Mesothelial cell of epicardium (in vitro differentiated cells): ENCODE measurements around the gene CBX2. TPM values are rescaled to one million over a fixed set of nuclear protein-coding genes. Genes with fewer than 3 reads are reported as not detected.

Source experiments
- DNase-seq, 2 experiments: peaks; one replicate each; pipeline ENCODE4 v3.0.0; 2021; ENCODE audit warnings: low spot score in 2 of 2; ENCODE audit not compliant: unreplicated experiment in 2 of 2
- H3K27ac Mint-ChIP-seq: 2 replicates; pipeline ENCODE4 v1.8.0; 2021; ENCODE audit warnings: mixed read lengths
- H3K27me3 Mint-ChIP-seq: 2 replicates; pipeline ENCODE4 v1.8.0; 2021; ENCODE audit warnings: low read depth, mixed read lengths
- H3K36me3 Mint-ChIP-seq: 2 replicates; pipeline ENCODE4 v1.8.0; 2021; ENCODE audit warnings: mixed read lengths
- H3K4me1 Mint-ChIP-seq: 2 replicates; pipeline ENCODE4 v1.8.0; 2021; ENCODE audit warnings: mixed read lengths
- H3K4me3 Mint-ChIP-seq: 2 replicates; pipeline ENCODE4 v1.8.0; 2021; ENCODE audit warnings: mild to moderate bottlenecking, moderate library complexity, mixed read lengths
- H3K9me3 Mint-ChIP-seq: 2 replicates; pipeline ENCODE4 v1.8.0; 2021; ENCODE audit warnings: mixed read lengths
- CTCF ChIP-seq: fragments of 200-600 bp; sonication (generic); IDR thresholded peaks from one replicate; pipeline ENCODE4 v1.5.0; 2021; ENCODE audit warnings: antibody characterized with exemption; ENCODE audit not compliant: unreplicated experiment
- total RNA-seq: library from RNA; stranded (reverse); gene quantifications from 3 replicates; pipeline ENCODE4 v1.2.1, GENCODE V29; 2021

The CBX2 gene
- total RNA-seq, 1 donor from 2014 or later = 49.7 TPM

- H3K9me3 Mint-ChIP-seq = no peaks in the 10 kb centered on the region
- no peak overlapping the region for H3K27ac Mint-ChIP-seq
- TF ChIP-seq CTCF = no peak
- no peaks in the 10 kb centered on the region for H3K4me1 Mint-ChIP-seq
- DNase-seq = no peak
- H3K27me3 Mint-ChIP-seq = peaks cover 7% of the 10 kb centered on the region
- H3K4me3 Mint-ChIP-seq = no peak overlapping the region
- no peaks in the 10 kb centered on the region for H3K36me3 Mint-ChIP-seq
These were observed 20.7 kb upstream of the CBX2 start for GRCh38 chr17:79757140-79757745.

GRCh38 chr17:79758271-79758670 lies 19.7 kb upstream of the CBX2 start:
- peaks cover 4% of the 10 kb centered on the region for H3K27me3 Mint-ChIP-seq
- no peak overlapping the region for H3K4me3 Mint-ChIP-seq
- H3K27ac Mint-ChIP-seq = no peak overlapping the region
- H3K36me3 Mint-ChIP-seq = no peaks in the 10 kb centered on the region
- H3K4me1 Mint-ChIP-seq = no peaks in the 10 kb centered on the region
- no peak for TF ChIP-seq CTCF
- no peak for DNase-seq
- no peaks in the 10 kb centered on the region for H3K9me3 Mint-ChIP-seq

GRCh38 chr17:79760197-79760906 lies 17.6 kb upstream of the CBX2 start:
- no peak for DNase-seq
- Mint-ChIP-seq H3K27ac (no peak overlapping the region), H3K9me3 (no peaks in the 10 kb centered on the region)

GRCh38 chr17:79761894-79762589 lies 15.9 kb upstream of the CBX2 start:
- no peak overlapping the region for H3K4me3 Mint-ChIP-seq
- H3K9me3 Mint-ChIP-seq = no peaks in the 10 kb centered on the region
- H3K36me3 Mint-ChIP-seq = no peaks in the 10 kb centered on the region
- DNase-seq = no peak
- no peak for TF ChIP-seq CTCF
- no peaks in the 10 kb centered on the region for H3K4me1 Mint-ChIP-seq
- no peaks in the 10 kb centered on the region for H3K27me3 Mint-ChIP-seq
- no peak overlapping the region for H3K27ac Mint-ChIP-seq

More at GRCh38 chr17:79760197-79760906, 17.6 kb upstream of the CBX2 start:
- Mint-ChIP-seq H3K27me3 (no peaks in the 10 kb centered on the region), H3K4me1 (no peaks in the 10 kb centered on the region), H3K4me3 (no peak overlapping the region), H3K36me3 (no peaks in the 10 kb centered on the region)
- TF ChIP-seq CTCF = no peak

GRCh38 chr17:79765708-79766107 lies 12.2 kb upstream of the CBX2 start:
- Mint-ChIP-seq H3K9me3 (no peaks in the 10 kb centered on the region), H3K36me3 (no peaks in the 10 kb centered on the region), H3K27me3 (peaks cover 5% of the 10 kb centered on the region)

More at GRCh38 chr17:79765708-79766107, 12.2 kb upstream of the CBX2 start:
- Mint-ChIP-seq H3K4me3 (no peak overlapping the region), H3K4me1 (no peaks in the 10 kb centered on the region), H3K27ac (no peak overlapping the region)
- TF ChIP-seq CTCF = no peak
- no peak for DNase-seq
